GM23338 (cell line): ENCODE measurements around the gene MRPL1. TPM values are rescaled to one million over a fixed set of nuclear protein-coding genes. Genes with fewer than 3 reads are reported as not detected.

ENCODE experiments used
- ATAC-seq: fragments of 200-7000 bp; cut with Tn5 transposase; 3 replicates; pipeline ENCODE4 v1.9.1; 2020
- DNase-seq: peaks from one replicate; pipeline ENCODE4 v3.0.0-alpha.2; 2015; ENCODE audit warnings: low spot score
- H2AFZ ChIP-seq: fragments of 200-600 bp; sonication (generic); 2 replicates; pipeline ENCODE4 v1.8.0; 2016; ENCODE audit warnings: antibody characterized with exemption, mild to moderate bottlenecking, moderate library complexity
- H3F3A ChIP-seq: fragments of 200-600 bp; sonication (generic); replicated peaks from 2 replicates; pipeline ENCODE4 v1.8.0; 2017; ENCODE audit warnings: antibody characterized with exemption, mixed run types, low read depth
- H3K27ac ChIP-seq: fragments of 200-600 bp; sonication (generic); 2 replicates; pipeline ENCODE4 v1.6.1; 2016; ENCODE audit warnings: low read depth
- H3K27me3 ChIP-seq: fragments of 200-600 bp; sonication (generic); 2 replicates; pipeline ENCODE4 v1.8.0; 2016; ENCODE audit warnings: mild to moderate bottlenecking, mixed run types, moderate library complexity; ENCODE audit not compliant: insufficient read depth
- H3K36me3 ChIP-seq: fragments of 200-600 bp; sonication (generic); 2 replicates; pipeline ENCODE4 v1.8.0; 2016; ENCODE audit warnings: mild to moderate bottlenecking; ENCODE audit not compliant: insufficient read depth
- H3K4me1 ChIP-seq: fragments of 200-600 bp; sonication (generic); 2 replicates; pipeline ENCODE4 v1.8.0; 2016; ENCODE audit warnings: mild to moderate bottlenecking, moderate library complexity; ENCODE audit not compliant: insufficient read depth
- H3K4me2 ChIP-seq: fragments of 200-600 bp; sonication (generic); 2 replicates; pipeline ENCODE4 v1.7.1; 2017; ENCODE audit warnings: mixed run types
- H3K4me3 ChIP-seq: fragments of 200-600 bp; sonication (generic); 2 replicates; pipeline ENCODE4 v1.6.1; 2016; ENCODE audit warnings: mixed run types
- H3K79me2 ChIP-seq: fragments of 200-600 bp; sonication (generic); replicated peaks from 2 replicates; pipeline ENCODE4 v1.8.0; 2017; ENCODE audit warnings: mild to moderate bottlenecking; ENCODE audit not compliant: insufficient read depth
- H3K9me2 ChIP-seq: fragments of 200-600 bp; sonication (generic); 2 replicates; pipeline ENCODE4 v1.8.0; 2017; ENCODE audit not compliant: insufficient read depth
- H4K20me1 ChIP-seq: fragments of 200-600 bp; sonication (generic); replicated peaks from 2 replicates; pipeline ENCODE4 v1.8.0; 2017; ENCODE audit warnings: mild to moderate bottlenecking; ENCODE audit not compliant: insufficient read depth
- H3K27ac Mint-ChIP-seq: 2 replicates; pipeline ENCODE4 v1.8.0; 2020; ENCODE audit warnings: inconsistent platforms, mild to moderate bottlenecking, moderate library complexity, mixed read lengths
- H3K27me3 Mint-ChIP-seq: 3 replicates; pipeline ENCODE4 v1.8.0; 2022; ENCODE audit warnings: low read depth, mild to moderate bottlenecking, moderate library complexity, mixed read lengths, inconsistent platforms; ENCODE audit not compliant: insufficient read depth, poor library complexity
- H3K36me3 Mint-ChIP-seq: 3 replicates; pipeline ENCODE4 v1.8.0; 2021; ENCODE audit warnings: low read depth, mild to moderate bottlenecking, inconsistent platforms, moderate library complexity, mixed read lengths
- H3K4me1 Mint-ChIP-seq: 3 replicates; pipeline ENCODE4 v1.8.0; 2020; ENCODE audit warnings: mild to moderate bottlenecking, inconsistent platforms, mixed read lengths
- H3K4me3 Mint-ChIP-seq: 3 replicates; pipeline ENCODE4 v1.8.0; 2021; ENCODE audit warnings: moderate library complexity, mild to moderate bottlenecking, inconsistent platforms, mixed read lengths
- H3K9me3 Mint-ChIP-seq: 3 replicates; pipeline ENCODE4 v1.8.0; 2020; ENCODE audit warnings: moderate library complexity, mild to moderate bottlenecking, inconsistent platforms, mixed read lengths
- CREB1 ChIP-seq: fragments of 250-450 bp; sonication (Bioruptor Pico); IDR thresholded peaks from 2 replicates; pipeline ENCODE4 v1.5.0; 2020; ENCODE audit warnings: low read depth, mild to moderate bottlenecking, moderate library complexity
- EZH2 ChIP-seq: fragments of 200-600 bp; sonication (generic); IDR thresholded peaks from one replicate; pipeline ENCODE4 v1.8.0; 2017; ENCODE audit warnings: antibody characterized with exemption, mild to moderate bottlenecking, low read depth; ENCODE audit not compliant: unreplicated experiment
- EZH2phosphoT487 ChIP-seq: fragments of 200-600 bp; sonication (generic); IDR thresholded peaks from one replicate; pipeline ENCODE4 v1.8.1; 2018; ENCODE audit warnings: antibody characterized with exemption; ENCODE audit not compliant: unreplicated experiment
- JUNB ChIP-seq: IDR thresholded peaks from one replicate; pipeline ENCODE4 v1.6.1; 2016; ENCODE audit warnings: antibody characterized with exemption; ENCODE audit not compliant: unreplicated experiment
- NANOG ChIP-seq: IDR thresholded peaks from 2 replicates; pipeline ENCODE4 v1.6.1; 2016; ENCODE audit warnings: antibody characterized with exemption, borderline replicate concordance
- POLR2AphosphoS5 ChIP-seq: IDR thresholded peaks from 2 replicates; pipeline ENCODE4 v1.6.1; 2016; ENCODE audit warnings: antibody characterized with exemption, low read depth
- REST ChIP-seq: IDR thresholded peaks from one replicate; pipeline ENCODE4 v1.6.1; 2018; ENCODE audit warnings: antibody characterized with exemption; ENCODE audit not compliant: unreplicated experiment
- STAT1 ChIP-seq: IDR thresholded peaks from one replicate; pipeline ENCODE4 v1.6.1; 2016; ENCODE audit warnings: antibody characterized with exemption; ENCODE audit not compliant: unreplicated experiment
- ZNF114 ChIP-seq: fragments of 250-450 bp; sonication (Bioruptor Pico); IDR thresholded peaks from 2 replicates; pipeline ENCODE4 v1.5.0; 2020; ENCODE audit warnings: mild to moderate bottlenecking, moderate library complexity
- ZNF331 ChIP-seq: fragments of 250-450 bp; sonication (Bioruptor Pico); IDR thresholded peaks from 2 replicates; pipeline ENCODE4 v1.5.0; 2020; ENCODE audit warnings: low read depth, mild to moderate bottlenecking, moderate library complexity
- ZNF462 ChIP-seq: fragments of 250-450 bp; sonication (Bioruptor Pico); IDR thresholded peaks from 2 replicates; pipeline ENCODE4 v1.5.0; 2020; ENCODE audit warnings: mild to moderate bottlenecking, moderate library complexity
- polyA plus RNA-seq: library from polyadenylated mRNA; unstranded; fragments of >200 nt; fragmentation: Nextera tagmentation; extraction: Ambion mirVana; gene quantifications from 2 replicates; pipeline ENCODE4 v1.2.1, GENCODE V29; 2016
- total RNA-seq: library from RNA; depleted of rRNA; stranded (reverse); fragments of >200 nt; shearing (Covaris generic); gene quantifications from 2 replicates; pipeline ENCODE4 v1.2.3, GENCODE V29; 2014
- TF ChIP-seq, protein P1 (sequence below), 2 experiments: fragments of 200-600 bp in 1 of 2; sonication (generic) in 1 of 2; conservative IDR thresholded peaks; 2 replicates each; pipeline versions ENCODE4 v1.5.1 to v1.6.1; 2016 to 2017; ENCODE audit warnings: antibody characterized with exemption in 2 of 2, low read depth in 2 of 2, mild to moderate bottlenecking in 2 of 2, moderate library complexity in 1 of 2
- TF ChIP-seq, protein P2 (sequence below): IDR thresholded peaks from 2 replicates; pipeline ENCODE4 v1.6.1; 2016; ENCODE audit warnings: antibody characterized with exemption

The MRPL1 gene
- total and polyA plus RNA-seq, 2 experiments from 2014 or later: 29.2 to 46.5 TPM

DNA sequence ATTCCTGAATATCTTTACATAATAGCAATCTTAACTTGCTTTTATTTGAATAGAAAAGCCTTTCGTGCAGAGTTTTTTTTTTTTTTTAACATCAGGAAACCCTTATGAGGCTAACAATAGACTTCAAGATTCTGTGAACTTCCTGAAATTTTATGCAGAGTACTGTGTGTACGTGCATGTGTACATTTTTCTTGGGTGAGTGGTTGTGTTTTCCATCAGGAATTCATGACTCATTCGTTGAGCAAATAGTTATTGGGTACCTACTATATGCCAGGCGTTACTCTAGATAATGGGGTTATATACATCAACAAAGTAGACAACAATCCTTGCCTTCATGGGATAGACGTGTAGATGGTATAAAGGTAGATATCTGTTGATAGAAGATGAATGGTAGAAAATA, 59.1 kb downstream of the MRPL1 start:
- H3K9me2 ChIP-seq: no peaks in the 10 kb centered on the region
- TF ChIP-seq POLR2AphosphoS5 (no peak), STAT1 (no peak), NANOG (no peak), CREB1 (CRISPR knock-in tag) (no peak), ZNF114 (no peak), REST (no peak), ZNF331 (CRISPR knock-in tag) (no peak), EZH2phosphoT487 (no peak), JUNB (no peak), EZH2 (no peak), ZNF462 (CRISPR knock-in tag) (no peak)
- TF ChIP-seq, protein P1, sequence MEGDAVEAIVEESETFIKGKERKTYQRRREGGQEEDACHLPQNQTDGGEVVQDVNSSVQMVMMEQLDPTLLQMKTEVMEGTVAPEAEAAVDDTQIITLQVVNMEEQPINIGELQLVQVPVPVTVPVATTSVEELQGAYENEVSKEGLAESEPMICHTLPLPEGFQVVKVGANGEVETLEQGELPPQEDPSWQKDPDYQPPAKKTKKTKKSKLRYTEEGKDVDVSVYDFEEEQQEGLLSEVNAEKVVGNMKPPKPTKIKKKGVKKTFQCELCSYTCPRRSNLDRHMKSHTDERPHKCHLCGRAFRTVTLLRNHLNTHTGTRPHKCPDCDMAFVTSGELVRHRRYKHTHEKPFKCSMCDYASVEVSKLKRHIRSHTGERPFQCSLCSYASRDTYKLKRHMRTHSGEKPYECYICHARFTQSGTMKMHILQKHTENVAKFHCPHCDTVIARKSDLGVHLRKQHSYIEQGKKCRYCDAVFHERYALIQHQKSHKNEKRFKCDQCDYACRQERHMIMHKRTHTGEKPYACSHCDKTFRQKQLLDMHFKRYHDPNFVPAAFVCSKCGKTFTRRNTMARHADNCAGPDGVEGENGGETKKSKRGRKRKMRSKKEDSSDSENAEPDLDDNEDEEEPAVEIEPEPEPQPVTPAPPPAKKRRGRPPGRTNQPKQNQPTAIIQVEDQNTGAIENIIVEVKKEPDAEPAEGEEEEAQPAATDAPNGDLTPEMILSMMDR (conservative IDR thresholded peaks at IDR 0.05; ENCODE audit: low read depth in 2 of 2): no peak
- TF ChIP-seq, protein P2, sequence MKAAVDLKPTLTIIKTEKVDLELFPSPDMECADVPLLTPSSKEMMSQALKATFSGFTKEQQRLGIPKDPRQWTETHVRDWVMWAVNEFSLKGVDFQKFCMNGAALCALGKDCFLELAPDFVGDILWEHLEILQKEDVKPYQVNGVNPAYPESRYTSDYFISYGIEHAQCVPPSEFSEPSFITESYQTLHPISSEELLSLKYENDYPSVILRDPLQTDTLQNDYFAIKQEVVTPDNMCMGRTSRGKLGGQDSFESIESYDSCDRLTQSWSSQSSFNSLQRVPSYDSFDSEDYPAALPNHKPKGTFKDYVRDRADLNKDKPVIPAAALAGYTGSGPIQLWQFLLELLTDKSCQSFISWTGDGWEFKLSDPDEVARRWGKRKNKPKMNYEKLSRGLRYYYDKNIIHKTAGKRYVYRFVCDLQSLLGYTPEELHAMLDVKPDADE: no peak
- Mint-ChIP-seq H3K4me3 (no peak overlapping the region), H3K4me1 (peaks cover 6% of the 10 kb centered on the region; the same call in 2 of the 3 replicates), H3K9me3 (no peaks in the 10 kb centered on the region; the same call in 2 of the 3 replicates), H3K27me3 (no peaks in the 10 kb centered on the region), H3K36me3 (peaks cover 20% of the 10 kb centered on the region; the same call in 2 of the 3 replicates), H3K27ac (no peak overlapping the region)
- no peak overlapping the region for H3K4me2 ChIP-seq
- DNase-seq: no peak
- no peaks in the 10 kb centered on the region for H3F3A ChIP-seq
- no peak for ATAC-seq
- H3K27me3 ChIP-seq: no peaks in the 10 kb centered on the region
- no peaks in the 10 kb centered on the region for H3K36me3 ChIP-seq
- no peak overlapping the region for H3K27ac ChIP-seq
- no peaks in the 10 kb centered on the region for H3K79me2 ChIP-seq
- H3K4me1 ChIP-seq: no peaks in the 10 kb centered on the region
- H3K4me3 ChIP-seq: no peak overlapping the region
- H4K20me1 ChIP-seq: no peaks in the 10 kb centered on the region
- no peak overlapping the region for H2AFZ ChIP-seq
